Measurements from ENCODE around the gene MIP. TPM values are rescaled to one million over a fixed set of nuclear protein-coding genes. Genes with fewer than 3 reads are reported as not detected.

The MIP gene
- polyA plus RNA-seq, 1 donor from 2014 or later: not detected

DNA sequence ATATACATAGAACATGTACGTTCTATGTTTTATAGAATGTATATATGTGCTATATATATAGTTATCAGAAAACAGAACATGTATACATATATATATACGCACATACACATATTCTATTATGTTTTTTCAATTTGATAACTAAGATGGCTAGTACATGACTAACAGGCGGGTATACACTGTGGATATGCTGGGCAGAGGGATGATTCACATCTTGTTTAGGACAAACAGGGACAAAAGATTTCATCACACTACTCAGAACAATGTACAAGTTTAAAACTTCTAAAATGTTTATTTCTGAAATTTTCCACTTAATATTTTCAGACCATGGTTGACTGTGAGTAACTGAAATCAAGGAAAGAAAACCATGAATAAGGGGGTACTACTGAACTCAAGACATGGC lies 22.6 kb downstream of the MIP start (continued):
- TF ChIP-seq POLR2AphosphoS5 (IDR thresholded peaks at IDR 0.05): no peak

DNA sequence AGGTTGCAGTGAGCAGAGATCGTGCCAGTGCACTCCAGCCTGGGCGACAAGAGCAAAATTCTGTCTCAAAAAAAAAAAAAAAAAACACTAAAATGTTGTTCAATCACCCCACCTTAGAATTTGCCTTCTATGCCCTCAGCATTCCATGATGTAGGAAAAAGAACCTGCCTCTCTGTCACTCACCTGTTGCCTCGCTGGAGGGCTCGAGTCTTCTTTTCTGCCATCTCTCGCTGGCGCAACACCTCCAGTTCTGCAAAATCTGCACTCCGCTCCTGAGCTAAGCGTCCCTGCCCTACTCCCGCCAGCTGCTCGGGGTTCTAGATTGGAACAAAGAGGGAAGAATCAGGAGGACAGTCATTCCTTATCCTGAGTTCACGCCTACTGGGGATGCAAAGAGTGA lies 23.2 kb downstream of the MIP start:
- TF ChIP-seq EP300 (conservative IDR thresholded peaks at IDR 0.05; ENCODE audit: poor library complexity, severe bottlenecking): no peak
- no peak for TF ChIP-seq RAD21 (conservative IDR thresholded peaks at IDR 0.05)
- no peak for TF ChIP-seq SMC3 (conservative IDR thresholded peaks at IDR 0.05; ENCODE audit: poor library complexity)
- TF ChIP-seq TAF1 (IDR thresholded peaks at IDR 0.05; ENCODE audit: low read depth): no peak
- TF ChIP-seq MXI1 (conservative IDR thresholded peaks at IDR 0.05; ENCODE audit: poor library complexity, severe bottlenecking): no peak
- TF ChIP-seq, protein P1, sequence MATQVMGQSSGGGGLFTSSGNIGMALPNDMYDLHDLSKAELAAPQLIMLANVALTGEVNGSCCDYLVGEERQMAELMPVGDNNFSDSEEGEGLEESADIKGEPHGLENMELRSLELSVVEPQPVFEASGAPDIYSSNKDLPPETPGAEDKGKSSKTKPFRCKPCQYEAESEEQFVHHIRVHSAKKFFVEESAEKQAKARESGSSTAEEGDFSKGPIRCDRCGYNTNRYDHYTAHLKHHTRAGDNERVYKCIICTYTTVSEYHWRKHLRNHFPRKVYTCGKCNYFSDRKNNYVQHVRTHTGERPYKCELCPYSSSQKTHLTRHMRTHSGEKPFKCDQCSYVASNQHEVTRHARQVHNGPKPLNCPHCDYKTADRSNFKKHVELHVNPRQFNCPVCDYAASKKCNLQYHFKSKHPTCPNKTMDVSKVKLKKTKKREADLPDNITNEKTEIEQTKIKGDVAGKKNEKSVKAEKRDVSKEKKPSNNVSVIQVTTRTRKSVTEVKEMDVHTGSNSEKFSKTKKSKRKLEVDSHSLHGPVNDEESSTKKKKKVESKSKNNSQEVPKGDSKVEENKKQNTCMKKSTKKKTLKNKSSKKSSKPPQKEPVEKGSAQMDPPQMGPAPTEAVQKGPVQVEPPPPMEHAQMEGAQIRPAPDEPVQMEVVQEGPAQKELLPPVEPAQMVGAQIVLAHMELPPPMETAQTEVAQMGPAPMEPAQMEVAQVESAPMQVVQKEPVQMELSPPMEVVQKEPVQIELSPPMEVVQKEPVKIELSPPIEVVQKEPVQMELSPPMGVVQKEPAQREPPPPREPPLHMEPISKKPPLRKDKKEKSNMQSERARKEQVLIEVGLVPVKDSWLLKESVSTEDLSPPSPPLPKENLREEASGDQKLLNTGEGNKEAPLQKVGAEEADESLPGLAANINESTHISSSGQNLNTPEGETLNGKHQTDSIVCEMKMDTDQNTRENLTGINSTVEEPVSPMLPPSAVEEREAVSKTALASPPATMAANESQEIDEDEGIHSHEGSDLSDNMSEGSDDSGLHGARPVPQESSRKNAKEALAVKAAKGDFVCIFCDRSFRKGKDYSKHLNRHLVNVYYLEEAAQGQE (IDR thresholded peaks at IDR 0.05; ENCODE audit: borderline replicate concordance): no peak
- no peak for TF ChIP-seq EZH2 (IDR thresholded peaks at IDR 0.05; ENCODE audit: borderline replicate concordance, insufficient read depth, low read length, poor library complexity, severe bottlenecking)
- TF ChIP-seq POLR2AphosphoS5 (IDR thresholded peaks at IDR 0.05): no peak
- TF ChIP-seq, protein P2, sequence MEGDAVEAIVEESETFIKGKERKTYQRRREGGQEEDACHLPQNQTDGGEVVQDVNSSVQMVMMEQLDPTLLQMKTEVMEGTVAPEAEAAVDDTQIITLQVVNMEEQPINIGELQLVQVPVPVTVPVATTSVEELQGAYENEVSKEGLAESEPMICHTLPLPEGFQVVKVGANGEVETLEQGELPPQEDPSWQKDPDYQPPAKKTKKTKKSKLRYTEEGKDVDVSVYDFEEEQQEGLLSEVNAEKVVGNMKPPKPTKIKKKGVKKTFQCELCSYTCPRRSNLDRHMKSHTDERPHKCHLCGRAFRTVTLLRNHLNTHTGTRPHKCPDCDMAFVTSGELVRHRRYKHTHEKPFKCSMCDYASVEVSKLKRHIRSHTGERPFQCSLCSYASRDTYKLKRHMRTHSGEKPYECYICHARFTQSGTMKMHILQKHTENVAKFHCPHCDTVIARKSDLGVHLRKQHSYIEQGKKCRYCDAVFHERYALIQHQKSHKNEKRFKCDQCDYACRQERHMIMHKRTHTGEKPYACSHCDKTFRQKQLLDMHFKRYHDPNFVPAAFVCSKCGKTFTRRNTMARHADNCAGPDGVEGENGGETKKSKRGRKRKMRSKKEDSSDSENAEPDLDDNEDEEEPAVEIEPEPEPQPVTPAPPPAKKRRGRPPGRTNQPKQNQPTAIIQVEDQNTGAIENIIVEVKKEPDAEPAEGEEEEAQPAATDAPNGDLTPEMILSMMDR (IDR thresholded peaks at IDR 0.05; ENCODE audit: poor library complexity, severe bottlenecking): no peak
- Histone ChIP-seq H3K9ac (ENCODE audit: low read length) (no peak overlapping the region), H3K4me3 (ENCODE audit: low read length) (no peak overlapping the region), H3K27me3 (ENCODE audit: insufficient read depth, low read depth, low read length) (no peaks in the 10 kb centered on the region), H3K79me2 (replicated peaks; ENCODE audit: insufficient read depth, low read length) (no peaks in the 10 kb centered on the region), H3K9me2 (ENCODE audit: insufficient read depth, low read length) (no peaks in the 10 kb centered on the region), H3K9me3 (ENCODE audit: low read length) (no peaks in the 10 kb centered on the region), H4K20me1 (ENCODE audit: insufficient read depth) (no peaks in the 10 kb centered on the region), H3K4me2 (ENCODE audit: low read length) (no peak overlapping the region), H3F3A (ENCODE audit: insufficient read depth, low read length, poor library complexity, severe bottlenecking) (no peaks in the 10 kb centered on the region), H2AFZ (ENCODE audit: low read depth, low read length) (no peak overlapping the region), H3K36me3 (ENCODE audit: insufficient read depth, low read length) (no peaks in the 10 kb centered on the region), H3K27ac (ENCODE audit: low read length) (no peak overlapping the region)

DNA sequence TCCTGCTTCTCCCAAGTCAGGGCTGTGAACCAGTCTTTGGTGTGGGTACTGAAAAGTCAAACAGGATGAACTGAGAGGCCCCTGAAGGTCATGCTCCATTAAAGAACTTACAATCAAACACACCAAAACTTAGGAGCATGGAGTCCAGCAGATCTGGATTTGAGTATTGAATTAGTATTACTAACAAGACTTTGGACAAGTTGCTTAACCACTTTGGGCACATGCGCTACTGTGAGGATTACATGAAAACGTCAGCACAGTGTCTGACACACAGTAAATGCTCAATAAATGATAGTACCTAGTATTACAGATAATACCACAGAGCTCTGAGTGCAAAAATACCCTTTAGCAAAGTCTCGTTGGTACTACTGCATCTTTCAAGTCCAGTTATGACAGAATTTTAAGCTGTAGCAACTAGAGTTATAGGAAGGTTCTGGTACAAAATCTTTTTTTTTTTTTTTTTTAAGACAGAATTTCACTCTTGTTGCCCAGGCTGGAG lies 28.5 kb downstream of the MIP start:
- H4K20me1 ChIP-seq (ENCODE audit: insufficient read depth): no peaks in the 10 kb centered on the region
- H3K9ac ChIP-seq (ENCODE audit: low read length): no peak overlapping the region
- H3K9me3 ChIP-seq (ENCODE audit: low read length): no peaks in the 10 kb centered on the region
- H3K9me2 ChIP-seq (ENCODE audit: insufficient read depth, low read length): no peaks in the 10 kb centered on the region
- H3K79me2 ChIP-seq (replicated peaks; ENCODE audit: insufficient read depth, low read length): no peaks in the 10 kb centered on the region
- no peaks in the 10 kb centered on the region for H3K36me3 ChIP-seq (ENCODE audit: insufficient read depth, low read length)
- H3K4me3 ChIP-seq (ENCODE audit: low read length): no peak overlapping the region
- TF ChIP-seq SMC3 (conservative IDR thresholded peaks at IDR 0.05; ENCODE audit: poor library complexity): no peak
- no peak for TF ChIP-seq RAD21 (conservative IDR thresholded peaks at IDR 0.05)
- TF ChIP-seq, protein P2 (IDR thresholded peaks at IDR 0.05; ENCODE audit: poor library complexity, severe bottlenecking): no peak
- TF ChIP-seq, protein P1 (IDR thresholded peaks at IDR 0.05; ENCODE audit: borderline replicate concordance): no peak
- TF ChIP-seq POLR2AphosphoS5 (IDR thresholded peaks at IDR 0.05): no peak
- no peak for TF ChIP-seq EZH2 (IDR thresholded peaks at IDR 0.05; ENCODE audit: borderline replicate concordance, insufficient read depth, low read length, poor library complexity, severe bottlenecking)
- no peak for TF ChIP-seq TAF1 (IDR thresholded peaks at IDR 0.05; ENCODE audit: low read depth)
- TF ChIP-seq MXI1 (conservative IDR thresholded peaks at IDR 0.05; ENCODE audit: poor library complexity, severe bottlenecking): no peak
- TF ChIP-seq EP300 (conservative IDR thresholded peaks at IDR 0.05; ENCODE audit: poor library complexity, severe bottlenecking): no peak
- no peak overlapping the region for H2AFZ ChIP-seq (ENCODE audit: low read depth, low read length)
- H3K4me2 ChIP-seq (ENCODE audit: low read length): no peak overlapping the region
- no peak overlapping the region for H3K27ac ChIP-seq (ENCODE audit: low read length)
- no peaks in the 10 kb centered on the region for H3K27me3 ChIP-seq (ENCODE audit: insufficient read depth, low read depth, low read length)
- H3F3A ChIP-seq (ENCODE audit: insufficient read depth, low read length, poor library complexity, severe bottlenecking): no peaks in the 10 kb centered on the region

Measured in neural cell (in vitro differentiated cells).